HG03196 (cell line): ENCODE data around the gene ATAT1.

Source experiments
- ATAC-seq: cut with Tn5 transposase; IDR thresholded peaks from one replicate; pipeline ENCODE4 v1.9.1; 2021; ENCODE audit not compliant: unreplicated experiment

The ATAT1 gene

GRCh38 chr6:30683183-30683979 is 56.7 kb downstream of the ATAT1 start:
- no peak for ATAC-seq

DNA sequence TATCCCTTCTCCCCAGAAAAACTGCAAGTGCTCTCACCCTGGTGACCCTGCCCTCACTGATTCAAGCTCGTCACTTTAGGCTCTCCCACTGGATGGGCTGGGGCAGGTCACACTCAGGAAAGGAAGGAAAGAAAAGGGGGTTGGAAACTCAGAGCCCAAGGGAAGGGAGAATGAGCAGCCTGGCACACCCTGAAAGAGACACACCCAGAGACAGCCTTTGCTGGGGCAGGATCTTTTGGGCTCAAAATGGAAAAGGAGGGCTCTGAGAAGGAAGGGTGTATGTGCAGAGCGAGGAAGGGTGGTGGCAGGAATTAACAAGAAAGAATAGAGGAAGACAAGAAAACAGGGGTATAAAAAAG is 57.3 kb downstream of the ATAT1 start:
- no peak for ATAC-seq

DNA sequence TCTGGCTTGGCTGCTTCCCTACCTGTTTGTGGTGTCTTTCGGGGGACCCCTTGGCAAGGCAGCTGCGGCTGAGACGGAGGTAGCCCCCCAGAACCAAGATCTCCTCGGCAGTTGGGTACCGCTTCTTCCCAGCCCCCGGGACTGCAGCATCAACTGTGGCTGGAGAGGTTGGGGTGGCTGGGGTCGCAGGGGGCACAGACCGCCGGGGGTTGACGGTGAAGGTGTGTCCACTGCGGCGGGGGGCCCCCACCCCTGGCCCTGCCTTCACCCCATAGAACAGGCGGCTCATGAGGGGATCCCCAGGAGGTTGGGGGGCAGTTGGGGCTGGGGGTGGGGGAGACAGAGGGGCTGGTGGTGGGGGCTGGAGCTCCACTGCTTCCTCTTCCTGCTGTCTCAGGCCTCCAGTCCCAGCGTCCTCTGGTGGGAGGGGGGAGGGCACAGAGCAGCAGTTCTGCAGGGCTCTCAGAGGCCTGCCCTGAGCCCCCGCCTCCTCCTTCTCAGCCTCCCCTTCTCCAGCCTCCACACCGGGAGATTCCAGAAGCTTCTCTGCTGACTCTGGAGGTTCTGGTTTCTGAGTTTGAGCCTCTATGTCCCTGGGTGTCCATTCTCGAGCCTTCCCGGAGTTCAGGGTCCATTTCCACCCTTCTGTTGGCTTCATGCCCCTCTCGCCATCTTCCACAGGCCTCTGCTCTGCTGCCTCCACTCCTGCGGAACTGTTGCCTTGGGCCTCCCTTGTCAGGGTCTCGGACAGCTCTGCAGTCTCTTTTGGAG is 57.9 kb downstream of the ATAT1 start:
- no peak for ATAC-seq

DNA sequence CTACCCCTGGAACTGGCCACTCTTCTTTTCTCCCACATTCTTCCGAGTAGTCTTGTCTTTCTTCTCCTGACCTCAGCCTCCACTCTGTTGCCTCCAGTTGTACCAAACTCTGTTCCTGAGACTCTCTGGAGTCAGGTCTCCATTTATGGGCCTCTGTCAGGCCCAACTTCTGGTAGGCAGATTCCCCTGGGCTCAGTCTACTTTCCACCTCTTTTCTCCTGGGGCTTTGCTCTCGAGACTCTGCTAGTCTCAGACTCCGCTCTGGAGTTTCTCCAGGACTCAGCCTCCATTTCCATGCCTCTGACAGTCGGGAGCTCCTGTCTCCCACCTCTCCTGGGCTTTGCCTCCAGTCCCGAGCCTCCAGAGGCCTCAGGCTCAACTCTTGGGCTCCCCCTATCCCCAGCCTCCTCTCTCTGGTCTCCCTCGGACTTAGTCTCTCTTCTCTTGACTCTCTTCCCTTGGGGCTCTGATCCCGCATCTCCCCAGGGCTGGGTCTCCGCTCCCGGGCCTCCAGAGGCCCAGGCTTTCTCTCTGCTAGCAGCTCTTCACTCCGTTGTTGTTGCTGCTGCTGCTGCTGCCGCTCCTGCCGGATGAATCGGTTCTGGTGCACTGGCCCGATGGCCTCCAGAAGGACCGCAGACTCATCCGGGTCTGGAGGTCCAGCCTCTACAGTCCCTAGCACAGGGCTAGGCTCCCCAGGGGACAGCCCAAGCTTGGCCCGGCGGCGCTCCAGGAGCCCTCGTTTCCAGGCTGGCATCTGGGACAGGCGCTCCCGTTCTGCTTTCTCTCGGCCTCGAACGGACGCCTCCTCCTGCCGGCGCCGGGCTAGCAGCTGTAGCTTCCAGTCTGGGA is 58.7 kb downstream of the ATAT1 start:
- ATAC-seq = no peak

DNA sequence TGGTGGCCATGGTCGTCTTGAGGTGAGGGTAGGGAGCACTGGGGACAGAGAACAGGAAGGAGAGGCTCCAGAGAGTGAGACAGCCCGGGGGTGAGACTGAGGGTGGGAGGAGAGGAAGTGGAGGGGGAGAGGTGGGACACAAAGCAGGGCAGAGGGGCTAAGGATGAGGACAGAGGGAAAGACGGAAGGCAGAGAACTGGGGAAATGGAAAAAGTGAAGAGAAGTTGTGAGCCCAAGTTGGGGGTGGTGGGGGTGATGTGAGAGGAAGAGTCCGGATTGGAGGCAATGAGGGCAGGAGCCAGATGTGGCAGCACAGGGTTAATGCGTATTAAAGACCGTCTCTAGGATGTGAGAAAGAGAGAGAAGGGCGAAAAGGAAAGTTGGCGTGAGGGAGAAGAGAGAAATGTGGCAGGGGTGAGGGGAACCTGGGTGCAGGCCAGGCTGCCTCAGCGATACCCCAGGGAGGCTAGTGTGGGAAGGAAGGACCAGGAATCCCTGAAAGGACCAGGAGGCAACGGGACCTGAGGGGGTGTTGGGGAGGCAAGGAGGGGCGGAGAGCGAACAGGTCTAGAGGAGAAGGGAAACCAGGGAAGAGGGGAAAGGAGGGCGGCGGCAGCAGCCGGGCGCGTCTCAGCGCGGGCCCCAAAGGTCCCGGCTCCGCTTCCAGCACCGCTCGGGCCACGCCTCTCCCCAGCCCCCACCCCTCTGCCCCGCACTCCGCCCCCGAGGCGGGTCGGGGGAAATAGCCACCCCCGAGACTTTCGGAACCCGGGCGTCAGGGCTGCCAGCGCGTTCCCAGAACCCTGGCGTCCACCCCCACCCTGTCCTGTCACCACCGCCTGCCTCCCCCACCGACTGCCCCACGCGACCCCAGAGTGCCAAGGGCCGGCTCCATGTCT is 59.6 kb downstream of the ATAT1 start, which contains the start of gene PPP1R18:
Gene PPP1R18, minus strand, starts transcription at position 637 of the 899 bp plus-strand sequence. Its CDS starts 627 bp downstream, at position 10.
- ATAC-seq = no peak

DNA sequence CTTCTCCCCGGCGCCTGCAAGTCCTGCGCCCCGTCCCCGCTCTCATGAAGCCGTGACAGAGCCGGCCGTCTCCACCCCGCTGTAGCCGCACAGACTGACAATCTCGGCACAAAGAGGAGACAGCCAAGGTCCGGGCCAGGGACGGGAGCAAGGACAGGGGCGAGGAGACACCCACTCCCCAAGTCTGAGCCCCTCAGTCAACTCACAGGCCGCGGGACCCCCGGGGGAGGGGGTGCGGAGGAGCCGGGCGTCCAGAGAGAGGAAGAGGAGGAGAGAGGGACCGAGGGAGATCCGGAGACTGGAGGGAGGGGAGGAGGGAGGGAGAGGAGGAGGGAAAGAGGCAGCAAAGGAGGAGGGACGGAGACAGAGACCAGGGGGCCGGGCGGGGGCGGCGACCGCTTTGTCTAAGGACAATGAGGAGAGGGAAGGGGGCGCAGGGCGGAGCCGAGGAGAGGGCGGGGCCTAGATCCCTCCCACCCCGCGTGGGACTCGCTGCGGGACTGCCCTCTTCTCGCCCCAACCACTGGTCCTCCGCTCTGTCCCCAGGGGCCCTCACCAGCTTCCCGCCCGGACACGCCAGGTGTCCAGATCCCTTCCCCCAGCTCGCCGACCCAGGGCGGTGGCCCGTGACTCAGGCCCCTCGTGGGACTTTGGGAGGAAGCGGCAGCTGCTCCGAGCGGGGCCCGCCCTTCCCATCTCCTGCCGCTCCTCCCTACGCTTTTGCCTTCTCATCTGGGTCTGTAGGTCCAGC is 60.4 kb downstream of the ATAT1 start:
- ATAC-seq = peak; percentile 38

DNA sequence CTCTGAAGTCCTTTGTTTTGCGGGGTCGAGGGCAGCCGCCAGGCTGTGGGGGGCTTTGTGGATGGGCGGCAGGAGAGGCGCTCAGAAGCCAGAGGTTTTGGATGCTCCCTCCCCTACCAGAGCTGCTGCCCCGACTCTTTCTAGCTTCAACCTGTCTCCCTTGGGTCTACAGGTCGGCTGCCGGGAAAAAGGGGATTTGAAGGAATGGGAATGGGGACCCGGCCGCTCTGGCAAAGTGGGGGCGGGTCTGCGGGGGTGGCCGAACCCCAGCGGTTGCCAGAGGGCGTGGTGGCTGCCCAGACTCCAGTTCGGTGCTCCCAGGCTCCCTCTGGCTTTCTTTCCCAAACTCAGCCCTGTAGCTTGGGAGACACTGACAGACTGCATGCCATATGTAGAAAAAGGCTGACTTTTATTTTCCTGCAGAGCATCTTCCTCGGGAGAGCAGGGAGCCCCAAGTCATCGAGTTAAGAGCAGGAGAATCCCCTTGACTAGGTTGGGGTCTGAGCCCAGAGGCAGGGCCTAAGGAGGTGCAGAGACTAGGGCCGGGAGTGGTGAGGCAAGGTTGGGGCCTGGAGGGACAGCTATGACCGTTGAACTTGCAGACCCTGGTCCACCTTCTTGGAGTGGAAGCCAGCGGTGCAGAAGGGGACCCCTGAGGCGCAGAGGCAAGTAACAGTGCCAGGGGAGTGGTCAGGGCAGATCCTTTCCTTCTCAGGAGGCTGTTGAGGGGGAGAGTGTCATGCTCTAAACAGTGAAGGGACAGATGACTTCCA is 61.2 kb downstream of the ATAT1 start:
- no peak for ATAC-seq

DNA sequence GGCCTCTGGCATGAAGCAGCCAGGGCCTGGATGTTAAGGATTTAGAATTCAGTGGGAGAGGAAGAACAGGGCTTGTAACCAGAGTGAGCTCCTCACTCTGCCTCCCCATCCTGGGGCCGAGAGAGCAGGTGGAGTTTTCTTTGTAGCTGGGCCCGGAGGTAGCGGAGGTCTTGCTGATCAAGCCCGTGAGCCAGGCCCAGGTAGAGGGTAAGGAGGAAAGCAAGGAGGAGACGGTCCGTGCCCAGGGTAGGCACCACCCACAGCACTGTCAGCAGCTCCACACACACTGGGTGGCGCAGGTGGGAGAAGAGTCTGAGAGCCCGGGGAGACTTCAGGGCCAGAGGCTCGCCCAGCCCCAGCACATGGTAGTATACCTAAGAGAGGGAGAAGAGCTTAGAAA is 61.9 kb downstream of the ATAT1 start:
- no peak for ATAC-seq

- no peak for ATAC-seq
Measured at GRCh38 chr6:30689022-30689865, 62.6 kb downstream of the ATAT1 start.

- ATAC-seq = no peak
Measured at GRCh38 chr6:30689985-30690384, 63.3 kb downstream of the ATAT1 start.

GRCh38 chr6:30690403-30691207 is 63.9 kb downstream of the ATAT1 start, which contains the start of gene NRM:
Gene NRM (minus strand): TSS chr6:30690984. CDS start chr6:30690974, 10 bp downstream.
- peak; percentile 22 for ATAC-seq

GRCh38 chr6:30691208-30691847 is 64.7 kb downstream of the ATAT1 start:
- no peak for ATAC-seq
